SK-N-SH treated with all-trans-retinoic acid at 6 μM for 48 hours (cell line): ENCODE data around the gene DIPK1B.

ENCODE experiments used
- ATAC-seq: fragments of 200-7000 bp; cut with Tn5 transposase; 3 replicates; pipeline ENCODE4 v1.9.1; 2020; ENCODE audit warnings: mild to moderate bottlenecking, moderate library complexity
- ARNTL ChIP-seq: fragments of 450-650 bp; formaldehyde crosslinking; IDR thresholded peaks from 2 replicates; pipeline ENCODE4 v1.5.0; 2020; ENCODE audit warnings: low read depth, mild to moderate bottlenecking, moderate library complexity, borderline replicate concordance
- BACH2 ChIP-seq: fragments of 250-450 bp; sonication (Bioruptor Pico); IDR thresholded peaks from 2 replicates; pipeline ENCODE4 v1.9.0; 2021; ENCODE audit warnings: mild to moderate bottlenecking, borderline replicate concordance
- CSDC2 ChIP-seq: fragments of 250-450 bp; sonication (Bioruptor Pico); IDR thresholded peaks from 2 replicates; pipeline ENCODE4 v1.5.0; 2020; ENCODE audit warnings: mild to moderate bottlenecking, moderate library complexity
- CSRNP3 ChIP-seq: fragments of 250-450 bp; sonication (Bioruptor Pico); IDR thresholded peaks from 2 replicates; pipeline ENCODE4 v1.5.1; 2021; ENCODE audit warnings: mild to moderate bottlenecking, moderate library complexity
- ESRRG ChIP-seq: fragments of 250-450 bp; sonication (Bioruptor Pico); IDR thresholded peaks from 2 replicates; pipeline ENCODE4 v1.6.1; 2021; ENCODE audit warnings: mild to moderate bottlenecking
- GLIS3 ChIP-seq: fragments of 250-450 bp; sonication (Bioruptor Pico); IDR thresholded peaks from 2 replicates; pipeline ENCODE4 v1.5.0; 2020; ENCODE audit warnings: mild to moderate bottlenecking, moderate library complexity
- ISL1 ChIP-seq: fragments of 250-450 bp; sonication (Bioruptor Pico); IDR thresholded peaks from 2 replicates; pipeline ENCODE4 v2.1.2; 2022; ENCODE audit warnings: mild to moderate bottlenecking, moderate library complexity
- OSR1 ChIP-seq: fragments of 250-450 bp; sonication (Bioruptor Pico); IDR thresholded peaks from 2 replicates; pipeline ENCODE4 v1.8.0; 2022; ENCODE audit warnings: moderate library complexity, mild to moderate bottlenecking, inconsistent platforms
- POU6F1 ChIP-seq: fragments of 250-450 bp; sonication (Bioruptor Pico); IDR thresholded peaks from 2 replicates; pipeline ENCODE4 v1.8.0; 2021; ENCODE audit warnings: low read depth, mild to moderate bottlenecking, moderate library complexity, borderline replicate concordance
- PPARA ChIP-seq: fragments of 250-450 bp; sonication (Bioruptor Pico); IDR thresholded peaks from 2 replicates; pipeline ENCODE4 v1.5.0; 2020; ENCODE audit warnings: mild to moderate bottlenecking, borderline replicate concordance
- SNAI2 ChIP-seq: fragments of 250-450 bp; sonication (Bioruptor Pico); IDR thresholded peaks from 2 replicates; pipeline ENCODE4 v1.5.0; 2020; ENCODE audit warnings: mild to moderate bottlenecking, moderate library complexity
- TCF4 ChIP-seq: fragments of 250-450 bp; sonication (Bioruptor Pico); IDR thresholded peaks from 2 replicates; pipeline ENCODE4 v1.8.0; 2021; ENCODE audit warnings: mild to moderate bottlenecking, moderate library complexity, borderline replicate concordance
- TOX ChIP-seq: fragments of 250-450 bp; sonication (Bioruptor Pico); IDR thresholded peaks from 2 replicates; pipeline ENCODE4 v1.8.0; 2021; ENCODE audit warnings: mild to moderate bottlenecking, moderate library complexity, borderline replicate concordance
- ZC3H10 ChIP-seq: fragments of 250-450 bp; sonication (Bioruptor Pico); IDR thresholded peaks from 2 replicates; pipeline ENCODE4 v1.5.1; 2021; ENCODE audit warnings: mild to moderate bottlenecking, moderate library complexity
- ZFP3 ChIP-seq: fragments of 250-450 bp; sonication (Bioruptor Pico); IDR thresholded peaks from 2 replicates; pipeline ENCODE4 v1.5.0; 2020; ENCODE audit warnings: mild to moderate bottlenecking, moderate library complexity
- ZFP30 ChIP-seq: fragments of 450-650 bp; formaldehyde crosslinking; IDR thresholded peaks from 2 replicates; pipeline ENCODE4 v1.5.0; 2022; ENCODE audit warnings: mild to moderate bottlenecking, moderate library complexity
- ZNF565 ChIP-seq: fragments of 450-650 bp; formaldehyde crosslinking; conservative IDR thresholded peaks from 2 replicates; pipeline ENCODE4 v1.5.0; 2020; ENCODE audit warnings: low read depth, mild to moderate bottlenecking, moderate library complexity
- ZNF70 ChIP-seq: fragments of 450-650 bp; formaldehyde crosslinking; IDR thresholded peaks from 2 replicates; pipeline ENCODE4 v1.5.0; 2020; ENCODE audit warnings: mild to moderate bottlenecking, moderate library complexity
- TF ChIP-seq, protein P1 (sequence below): fragments of 250-450 bp; sonication (Bioruptor Pico); IDR thresholded peaks from 2 replicates; pipeline ENCODE4 v1.5.0; 2020; ENCODE audit warnings: mild to moderate bottlenecking, moderate library complexity
- TF ChIP-seq, protein P2 (sequence below): fragments of 250-450 bp; sonication (Bioruptor Pico); IDR thresholded peaks from 2 replicates; pipeline ENCODE4 v1.5.1; 2020; ENCODE audit warnings: low read depth, mild to moderate bottlenecking, moderate library complexity
- TF ChIP-seq, protein P3 (sequence below): fragments of 250-450 bp; sonication (Bioruptor Pico); IDR thresholded peaks from 2 replicates; pipeline ENCODE4 v1.8.0; 2020; ENCODE audit warnings: mild to moderate bottlenecking, moderate library complexity, borderline replicate concordance

Gene DIPK1B

GRCh38 chr9:136742591-136743391, 30.4 kb downstream of the DIPK1B start, which contains the start of gene LCN10:
Gene LCN10, minus strand, starts transcription at chr9:136742940. Its CDS starts 37 bp downstream, at chr9:136742903.
- TF ChIP-seq ARNTL = no peak
- TF ChIP-seq, protein P1, sequence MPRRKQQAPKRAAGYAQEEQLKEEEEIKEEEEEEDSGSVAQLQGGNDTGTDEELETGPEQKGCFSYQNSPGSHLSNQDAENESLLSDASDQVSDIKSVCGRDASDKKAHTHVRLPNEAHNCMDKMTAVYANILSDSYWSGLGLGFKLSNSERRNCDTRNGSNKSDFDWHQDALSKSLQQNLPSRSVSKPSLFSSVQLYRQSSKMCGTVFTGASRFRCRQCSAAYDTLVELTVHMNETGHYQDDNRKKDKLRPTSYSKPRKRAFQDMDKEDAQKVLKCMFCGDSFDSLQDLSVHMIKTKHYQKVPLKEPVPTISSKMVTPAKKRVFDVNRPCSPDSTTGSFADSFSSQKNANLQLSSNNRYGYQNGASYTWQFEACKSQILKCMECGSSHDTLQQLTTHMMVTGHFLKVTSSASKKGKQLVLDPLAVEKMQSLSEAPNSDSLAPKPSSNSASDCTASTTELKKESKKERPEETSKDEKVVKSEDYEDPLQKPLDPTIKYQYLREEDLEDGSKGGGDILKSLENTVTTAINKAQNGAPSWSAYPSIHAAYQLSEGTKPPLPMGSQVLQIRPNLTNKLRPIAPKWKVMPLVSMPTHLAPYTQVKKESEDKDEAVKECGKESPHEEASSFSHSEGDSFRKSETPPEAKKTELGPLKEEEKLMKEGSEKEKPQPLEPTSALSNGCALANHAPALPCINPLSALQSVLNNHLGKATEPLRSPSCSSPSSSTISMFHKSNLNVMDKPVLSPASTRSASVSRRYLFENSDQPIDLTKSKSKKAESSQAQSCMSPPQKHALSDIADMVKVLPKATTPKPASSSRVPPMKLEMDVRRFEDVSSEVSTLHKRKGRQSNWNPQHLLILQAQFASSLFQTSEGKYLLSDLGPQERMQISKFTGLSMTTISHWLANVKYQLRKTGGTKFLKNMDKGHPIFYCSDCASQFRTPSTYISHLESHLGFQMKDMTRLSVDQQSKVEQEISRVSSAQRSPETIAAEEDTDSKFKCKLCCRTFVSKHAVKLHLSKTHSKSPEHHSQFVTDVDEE (CRISPR knock-in tag) = no peak
- no peak for TF ChIP-seq TCF4 (CRISPR knock-in tag)
- TF ChIP-seq BACH2 = no peak
- TF ChIP-seq ZFP30 = no peak
- TF ChIP-seq ESRRG = no peak
- TF ChIP-seq GLIS3 (CRISPR knock-in tag) = no peak
- TF ChIP-seq TOX (CRISPR knock-in tag) = no peak
- TF ChIP-seq ZNF70 (CRISPR knock-in tag) = no peak
- TF ChIP-seq PPARA = no peak
- no peak for TF ChIP-seq ZFP3 (CRISPR knock-in tag)
- peak; percentile 58 for ATAC-seq

DNA sequence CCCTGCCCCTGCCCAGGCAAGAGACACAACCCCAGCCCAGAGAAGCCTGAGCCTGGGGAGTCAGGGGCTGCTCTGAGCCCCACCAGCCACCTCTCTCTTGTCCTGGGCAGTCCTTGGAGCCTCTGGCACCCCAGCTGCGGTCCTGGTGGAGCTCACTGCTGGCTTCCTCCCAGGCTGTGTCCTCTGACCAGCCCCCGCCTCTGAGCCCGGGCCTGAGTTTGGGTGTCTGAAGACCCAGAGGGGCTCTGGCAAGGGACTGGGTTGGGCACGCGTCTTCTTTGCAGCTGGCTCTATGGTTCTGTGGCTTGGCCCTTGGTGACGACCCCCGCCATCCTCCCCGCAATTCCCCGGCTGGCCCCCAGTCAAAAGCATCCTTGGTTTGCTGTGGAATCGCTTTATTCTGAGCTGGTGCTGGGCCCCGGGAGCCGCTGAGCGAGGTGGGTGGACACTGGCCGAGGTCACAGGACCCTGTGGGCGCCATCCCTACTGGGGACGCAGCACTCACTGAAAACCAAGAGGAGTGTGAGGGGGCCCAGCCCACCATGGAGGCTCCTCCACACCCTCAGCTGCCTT, 31.4 kb downstream of the DIPK1B start:
- TF ChIP-seq ARNTL = no peak
- TF ChIP-seq ZC3H10 (CRISPR knock-in tag) = no peak
- TF ChIP-seq ZNF565 (CRISPR knock-in tag) = no peak
- no peak for ATAC-seq

DNA sequence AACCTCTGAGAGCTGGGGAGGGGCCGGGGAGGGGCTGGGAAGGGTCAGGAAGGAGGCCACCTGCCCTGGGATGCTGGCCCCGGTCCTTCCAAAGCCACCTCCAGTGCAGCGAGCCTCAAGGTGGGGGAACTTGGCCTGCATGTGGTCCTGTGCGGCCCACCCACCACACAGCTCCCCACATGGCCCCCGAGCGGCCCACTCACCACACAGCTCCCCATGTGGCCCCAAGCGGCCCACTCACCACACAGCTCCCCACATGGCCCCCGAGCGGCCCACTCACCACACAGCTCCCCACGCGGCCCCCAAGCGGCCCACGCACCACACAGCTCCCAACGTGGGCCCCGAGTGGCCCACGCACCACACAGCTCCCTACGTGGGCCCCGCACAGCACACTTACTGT, 32.4 kb downstream of the DIPK1B start:
- no peak for TF ChIP-seq TOX (CRISPR knock-in tag)
- TF ChIP-seq ZC3H10 (CRISPR knock-in tag) = no peak
- no peak for TF ChIP-seq CSDC2 (CRISPR knock-in tag)
- TF ChIP-seq PPARA = no peak
- TF ChIP-seq, all 23 proteins: peak for 0
- no peak for ATAC-seq

GRCh38 chr9:136745389-136746154, 33.2 kb downstream of the DIPK1B start:
- TF ChIP-seq, protein P2, sequence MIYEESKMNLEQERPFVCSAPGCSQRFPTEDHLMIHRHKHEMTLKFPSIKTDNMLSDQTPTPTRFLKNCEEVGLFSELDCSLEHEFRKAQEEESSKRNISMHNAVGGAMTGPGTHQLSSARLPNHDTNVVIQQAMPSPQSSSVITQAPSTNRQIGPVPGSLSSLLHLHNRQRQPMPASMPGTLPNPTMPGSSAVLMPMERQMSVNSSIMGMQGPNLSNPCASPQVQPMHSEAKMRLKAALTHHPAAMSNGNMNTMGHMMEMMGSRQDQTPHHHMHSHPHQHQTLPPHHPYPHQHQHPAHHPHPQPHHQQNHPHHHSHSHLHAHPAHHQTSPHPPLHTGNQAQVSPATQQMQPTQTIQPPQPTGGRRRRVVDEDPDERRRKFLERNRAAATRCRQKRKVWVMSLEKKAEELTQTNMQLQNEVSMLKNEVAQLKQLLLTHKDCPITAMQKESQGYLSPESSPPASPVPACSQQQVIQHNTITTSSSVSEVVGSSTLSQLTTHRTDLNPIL = no peak
- TF ChIP-seq, protein P1 (CRISPR knock-in tag) = no peak
- TF ChIP-seq POU6F1 (CRISPR knock-in tag) (no peak), TCF4 (CRISPR knock-in tag) (no peak), ESRRG (no peak), ZC3H10 (CRISPR knock-in tag) (no peak), CSRNP3 (CRISPR knock-in tag) (no peak), ZFP30 (no peak), TOX (CRISPR knock-in tag) (no peak), PPARA (no peak), GLIS3 (CRISPR knock-in tag) (no peak), ISL1 (no peak), ZFP3 (CRISPR knock-in tag) (no peak), OSR1 (CRISPR knock-in tag) (no peak), SNAI2 (CRISPR knock-in tag) (no peak), ARNTL (no peak), CSDC2 (CRISPR knock-in tag) (no peak)
- TF ChIP-seq, protein P3, sequence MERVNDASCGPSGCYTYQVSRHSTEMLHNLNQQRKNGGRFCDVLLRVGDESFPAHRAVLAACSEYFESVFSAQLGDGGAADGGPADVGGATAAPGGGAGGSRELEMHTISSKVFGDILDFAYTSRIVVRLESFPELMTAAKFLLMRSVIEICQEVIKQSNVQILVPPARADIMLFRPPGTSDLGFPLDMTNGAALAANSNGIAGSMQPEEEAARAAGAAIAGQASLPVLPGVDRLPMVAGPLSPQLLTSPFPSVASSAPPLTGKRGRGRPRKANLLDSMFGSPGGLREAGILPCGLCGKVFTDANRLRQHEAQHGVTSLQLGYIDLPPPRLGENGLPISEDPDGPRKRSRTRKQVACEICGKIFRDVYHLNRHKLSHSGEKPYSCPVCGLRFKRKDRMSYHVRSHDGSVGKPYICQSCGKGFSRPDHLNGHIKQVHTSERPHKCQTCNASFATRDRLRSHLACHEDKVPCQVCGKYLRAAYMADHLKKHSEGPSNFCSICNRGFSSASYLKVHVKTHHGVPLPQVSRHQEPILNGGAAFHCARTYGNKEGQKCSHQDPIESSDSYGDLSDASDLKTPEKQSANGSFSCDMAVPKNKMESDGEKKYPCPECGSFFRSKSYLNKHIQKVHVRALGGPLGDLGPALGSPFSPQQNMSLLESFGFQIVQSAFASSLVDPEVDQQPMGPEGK (CRISPR knock-in tag) = no peak
- TF ChIP-seq, all 23 proteins: peak for 0
- ATAC-seq = no peak
